ENCODE data around the gene PLXNA2.

- TF ChIP-seq GATA2 (IDR thresholded peaks at IDR 0.05; ENCODE audit: low read depth, low read length) (no peak), GATA3 (IDR thresholded peaks at IDR 0.05; ENCODE audit: low read depth, low read length) (no peak)
These were observed 126.8 kb downstream of the PLXNA2 start for GRCh38 chr1:208117409-208117808.
